B cell (primary cell): ENCODE data around the gene CACNA2D2.

Experiments used
- EZH2 ChIP-seq: IDR thresholded peaks from 2 replicates; pipeline ENCODE4 v1.6.1; 2012; ENCODE audit warnings: borderline replicate concordance, low read depth, mild to moderate bottlenecking, moderate library complexity, low read length; ENCODE audit not compliant: insufficient read depth, poor library complexity, severe bottlenecking
- TF ChIP-seq, protein P1 (sequence below): fragments of 200-600 bp; IDR thresholded peaks from one replicate; pipeline ENCODE4 v1.8.0; 2022; ENCODE audit warnings: antibody characterized with exemption, mild to moderate bottlenecking

DNA sequence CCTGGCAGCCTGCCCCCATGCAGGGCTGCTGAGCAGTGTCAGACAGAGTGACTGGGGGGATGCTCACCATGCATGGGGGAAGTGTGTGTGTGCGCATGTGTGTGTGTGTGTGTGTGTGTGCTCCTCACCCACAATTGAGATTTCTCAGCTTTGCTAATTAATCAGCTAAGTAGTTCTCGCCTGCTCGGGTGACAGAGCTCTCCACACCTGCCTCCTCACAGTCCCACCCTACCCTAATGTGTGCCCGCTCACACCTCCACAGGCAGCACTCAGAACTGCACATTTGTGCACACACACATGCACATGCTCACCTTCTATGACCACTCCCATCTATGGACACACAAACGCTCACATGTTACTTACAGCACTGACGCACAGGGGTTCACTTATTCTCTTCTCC lies 37.3 kb downstream of the CACNA2D2 start:
- TF ChIP-seq, protein P1, sequence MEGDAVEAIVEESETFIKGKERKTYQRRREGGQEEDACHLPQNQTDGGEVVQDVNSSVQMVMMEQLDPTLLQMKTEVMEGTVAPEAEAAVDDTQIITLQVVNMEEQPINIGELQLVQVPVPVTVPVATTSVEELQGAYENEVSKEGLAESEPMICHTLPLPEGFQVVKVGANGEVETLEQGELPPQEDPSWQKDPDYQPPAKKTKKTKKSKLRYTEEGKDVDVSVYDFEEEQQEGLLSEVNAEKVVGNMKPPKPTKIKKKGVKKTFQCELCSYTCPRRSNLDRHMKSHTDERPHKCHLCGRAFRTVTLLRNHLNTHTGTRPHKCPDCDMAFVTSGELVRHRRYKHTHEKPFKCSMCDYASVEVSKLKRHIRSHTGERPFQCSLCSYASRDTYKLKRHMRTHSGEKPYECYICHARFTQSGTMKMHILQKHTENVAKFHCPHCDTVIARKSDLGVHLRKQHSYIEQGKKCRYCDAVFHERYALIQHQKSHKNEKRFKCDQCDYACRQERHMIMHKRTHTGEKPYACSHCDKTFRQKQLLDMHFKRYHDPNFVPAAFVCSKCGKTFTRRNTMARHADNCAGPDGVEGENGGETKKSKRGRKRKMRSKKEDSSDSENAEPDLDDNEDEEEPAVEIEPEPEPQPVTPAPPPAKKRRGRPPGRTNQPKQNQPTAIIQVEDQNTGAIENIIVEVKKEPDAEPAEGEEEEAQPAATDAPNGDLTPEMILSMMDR = no peak
- TF ChIP-seq EZH2 = no peak
